ENCODE data around the gene ETV3. TPM values are rescaled to one million over a fixed set of nuclear protein-coding genes. Genes with fewer than 3 reads are reported as not detected.
A peak's percentile ranks its signal among the peaks of the same experiment; 100 is the strongest.

Gene ETV3
- total RNA-seq, 1 experiment from 2014 or later, result 36.3 TPM

DNA sequence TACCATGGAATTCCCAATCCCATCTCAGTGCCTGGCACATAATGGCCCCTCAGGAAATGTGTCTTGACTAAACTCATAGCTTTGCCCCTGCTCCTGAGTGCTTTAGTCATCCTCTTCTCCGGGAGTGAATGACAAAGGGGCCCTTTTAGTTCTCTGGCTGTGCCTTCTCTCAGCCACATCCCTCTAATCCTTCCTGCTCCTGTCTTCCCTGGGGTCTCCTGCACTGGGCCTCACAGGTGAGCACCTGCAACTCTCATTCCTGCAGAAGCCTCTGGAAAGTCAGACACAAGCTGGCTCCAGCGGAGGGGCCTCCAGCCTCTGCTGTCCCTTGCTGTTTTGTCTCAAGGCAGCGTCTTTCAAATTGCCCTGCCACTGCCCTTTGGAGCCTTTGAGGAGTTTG is 24.6 kb downstream of the ETV3 start:
- Histone ChIP-seq H3K56ac (ENCODE audit: insufficient read length, low read depth, low read length) (no peak overlapping the region), H3K4me1 (ENCODE audit: insufficient read depth, low read length) (peaks cover 22% of the 10 kb centered on the region; the same call in 1 of the 2 replicates), H3K9ac (ENCODE audit: extremely low read depth, insufficient read length, low read length) (no peak overlapping the region), H3K79me2 (ENCODE audit: insufficient read depth, low read length) (no peaks in the 10 kb centered on the region), H3K4ac (ENCODE audit: low read depth, low read length) (no peak overlapping the region), H2BK15ac (ENCODE audit: low read depth, low read length) (no peak overlapping the region), H2BK12ac (ENCODE audit: insufficient read length, low read depth, low read length) (no peak overlapping the region), H3K9me3 (ENCODE audit: control insufficient read depth, low read depth, low read length) (no peaks in the 10 kb centered on the region), H2AFZ (ENCODE audit: low read length) (no peak overlapping the region), H2BK120ac (ENCODE audit: low read depth, low read length, poor library complexity, severe bottlenecking) (no peak overlapping the region), H2BK5ac (ENCODE audit: insufficient read length, low read length) (no peak overlapping the region), H4K8ac (replicated peaks; ENCODE audit: insufficient read length, low read depth, low read length) (no peak overlapping the region), H3K27me3 (ENCODE audit: insufficient read depth, low read length) (no peaks in the 10 kb centered on the region; the same call in 1 of the 2 replicates), H2AK5ac (ENCODE audit: insufficient read length, low read length) (no peak overlapping the region), H3K4me2 (ENCODE audit: insufficient read depth, insufficient read length, low read length) (no peak overlapping the region), H3K23me2 (ENCODE audit: insufficient read length, low read depth, low read length, poor library complexity, severe bottlenecking) (no peaks in the 10 kb centered on the region), H3T11ph (ENCODE audit: low read length) (no peak overlapping the region), H4K91ac (ENCODE audit: insufficient read length, low read depth, low read length) (no peak overlapping the region), H2BK20ac (ENCODE audit: low read depth, low read length, poor library complexity, severe bottlenecking) (no peak overlapping the region), H3K79me1 (ENCODE audit: insufficient read depth, low read depth, low read length, poor library complexity, severe bottlenecking) (no peaks in the 10 kb centered on the region), H4K5ac (ENCODE audit: insufficient read length, low read depth, low read length) (no peak overlapping the region), H3K23ac (ENCODE audit: insufficient read length, low read depth, low read length) (no peak overlapping the region), H4K20me1 (ENCODE audit: control insufficient read depth, insufficient read depth, insufficient read length) (no peaks in the 10 kb centered on the region), H3K27ac (ENCODE audit: insufficient read length, low read depth, low read length) (no peak overlapping the region), H3K14ac (ENCODE audit: insufficient read depth, low read length) (no peak overlapping the region), H3K18ac (ENCODE audit: insufficient read length, low read depth, low read length) (no peak overlapping the region)
- Mint-ChIP-seq H3K4me1 (peaks cover 76 to 82% of the 10 kb centered on the region in 2 experiments), H3K9me3 (no peaks in the 10 kb centered on the region), H3K27me3 (ENCODE audit: low read depth) (peaks cover 19% of the 10 kb centered on the region), H3K4me3 (no peak overlapping the region), H3K36me3 (ENCODE audit: insufficient read depth in 1 of 3, low read depth in 3 of 3) (no peaks in the 10 kb centered on the region), H3K27ac (peak overlapping the region; percentile 70 to 92 (median 89); a peak in 5 of 7 replicates)
- no CpG with 5 or more reads among the region's 3 CpGs for WGBS (ENCODE audit: extremely low coverage, insufficient read length, low lambda C conversion rate)
- DNase-seq, result peak; percentile 48
- TF ChIP-seq CTCF (conservative IDR thresholded peaks at IDR 0.05), result no peak
